OCI-LY3 (cell line): ENCODE measurements around the gene ROR1.

Experiments used
- CTCF ChIP-seq: fragments of 200-600, 300-600 bp; sonication (generic); IDR thresholded peaks from 2 replicates; pipeline ENCODE4 v1.5.1; 2014; ENCODE audit warnings: antibody characterized with exemption, low read length, low read depth
- EZH2phosphoT487 ChIP-seq: fragments of 200-600 bp; shearing (Covaris generic); IDR thresholded peaks from 2 replicates; pipeline ENCODE4 v1.6.1; 2018; ENCODE audit warnings: antibody characterized with exemption, mixed run types, low read depth

GRCh38 chr1:63817152-63817667, 43.4 kb downstream of the ROR1 start:
- no peak for TF ChIP-seq CTCF
- TF ChIP-seq EZH2phosphoT487 = no peak
